Endothelial cell (in vitro differentiated cells): Measurements from ENCODE around the gene KCNJ18. TPM values are rescaled to one million over a fixed set of nuclear protein-coding genes. Genes with fewer than 3 reads are reported as not detected.
"Not testable (repeated sequence)": the region's sequence is repeated elsewhere in the genome, so short reads cannot be mapped to it uniquely, and the experiment has no call there.

Experiments
- DNase-seq: peaks from one replicate; pipeline ENCODE4 v3.0.0; 2021; ENCODE audit warnings: low spot score
- H3K27ac Mint-ChIP-seq: one replicate; pipeline ENCODE4 v1.8.0; 2021; ENCODE audit warnings: mixed read lengths, inconsistent platforms; ENCODE audit not compliant: unreplicated experiment
- H3K27me3 Mint-ChIP-seq: one replicate; pipeline ENCODE4 v1.8.0; 2021; ENCODE audit warnings: mild to moderate bottlenecking, moderate library complexity, mixed read lengths, inconsistent platforms; ENCODE audit not compliant: unreplicated experiment
- H3K36me3 Mint-ChIP-seq: one replicate; pipeline ENCODE4 v1.8.0; 2021; ENCODE audit warnings: mild to moderate bottlenecking, low read depth, mixed read lengths, inconsistent platforms; ENCODE audit not compliant: unreplicated experiment
- H3K4me1 Mint-ChIP-seq: one replicate; pipeline ENCODE4 v1.8.0; 2021; ENCODE audit warnings: mild to moderate bottlenecking, mixed read lengths, inconsistent platforms; ENCODE audit not compliant: unreplicated experiment
- H3K4me3 Mint-ChIP-seq: one replicate; pipeline ENCODE4 v1.8.0; 2021; ENCODE audit warnings: mild to moderate bottlenecking, mixed read lengths, inconsistent platforms; ENCODE audit not compliant: unreplicated experiment
- H3K9me3 Mint-ChIP-seq: one replicate; pipeline ENCODE4 v1.8.0; 2021; ENCODE audit warnings: mixed read lengths, inconsistent platforms; ENCODE audit not compliant: unreplicated experiment
- total RNA-seq: library from RNA; stranded (reverse); fragmentation: NEBNext Ultra II Directional; extraction: Animal tissue kit (Norgen Biotek cat#: 25700); gene quantifications from one replicate; pipeline ENCODE4 v1.2.1, GENCODE V29; 2021; ENCODE audit not compliant: unreplicated experiment
- TF ChIP-seq, protein P1 (sequence below): fragments of 200-600 bp; sonication (generic); IDR thresholded peaks from one replicate; pipeline ENCODE4 v1.5.0; 2021; ENCODE audit warnings: antibody characterized with exemption; ENCODE audit not compliant: unreplicated experiment

The KCNJ18 gene
- total RNA-seq, 1 donor from 2014 or later: not detected

DNA sequence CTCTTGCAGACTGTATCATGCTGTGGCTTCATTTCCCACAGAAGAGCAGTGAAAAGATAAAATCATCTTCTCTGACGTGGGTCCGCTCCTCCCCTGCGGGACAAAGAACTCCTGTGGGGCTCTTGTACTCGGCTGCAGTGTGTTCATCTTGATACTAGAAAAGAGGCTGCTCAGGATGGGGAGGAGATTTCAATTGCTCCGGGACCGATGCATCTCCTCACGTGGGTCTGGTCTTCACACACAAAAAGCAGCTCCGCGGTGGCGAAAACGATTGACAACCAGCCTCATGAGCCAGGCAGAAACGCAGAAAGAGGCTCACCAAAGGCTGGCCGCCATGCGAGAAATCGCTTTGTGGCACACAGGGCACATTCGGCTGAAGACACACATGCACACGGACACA lies 14.4 kb upstream of the KCNJ18 start:
- Mint-ChIP-seq H3K27ac (peak overlapping the region; percentile 49), H3K9me3 (peaks cover 60% of the 10 kb centered on the region), H3K4me1 (peaks cover 14% of the 10 kb centered on the region), H3K36me3 (peaks cover 41% of the 10 kb centered on the region), H3K4me3 (peak overlapping the region; percentile 66), H3K27me3 (peaks cover 46% of the 10 kb centered on the region)
- TF ChIP-seq, protein P1, sequence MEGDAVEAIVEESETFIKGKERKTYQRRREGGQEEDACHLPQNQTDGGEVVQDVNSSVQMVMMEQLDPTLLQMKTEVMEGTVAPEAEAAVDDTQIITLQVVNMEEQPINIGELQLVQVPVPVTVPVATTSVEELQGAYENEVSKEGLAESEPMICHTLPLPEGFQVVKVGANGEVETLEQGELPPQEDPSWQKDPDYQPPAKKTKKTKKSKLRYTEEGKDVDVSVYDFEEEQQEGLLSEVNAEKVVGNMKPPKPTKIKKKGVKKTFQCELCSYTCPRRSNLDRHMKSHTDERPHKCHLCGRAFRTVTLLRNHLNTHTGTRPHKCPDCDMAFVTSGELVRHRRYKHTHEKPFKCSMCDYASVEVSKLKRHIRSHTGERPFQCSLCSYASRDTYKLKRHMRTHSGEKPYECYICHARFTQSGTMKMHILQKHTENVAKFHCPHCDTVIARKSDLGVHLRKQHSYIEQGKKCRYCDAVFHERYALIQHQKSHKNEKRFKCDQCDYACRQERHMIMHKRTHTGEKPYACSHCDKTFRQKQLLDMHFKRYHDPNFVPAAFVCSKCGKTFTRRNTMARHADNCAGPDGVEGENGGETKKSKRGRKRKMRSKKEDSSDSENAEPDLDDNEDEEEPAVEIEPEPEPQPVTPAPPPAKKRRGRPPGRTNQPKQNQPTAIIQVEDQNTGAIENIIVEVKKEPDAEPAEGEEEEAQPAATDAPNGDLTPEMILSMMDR: no peak
- DNase-seq: no peak

DNA sequence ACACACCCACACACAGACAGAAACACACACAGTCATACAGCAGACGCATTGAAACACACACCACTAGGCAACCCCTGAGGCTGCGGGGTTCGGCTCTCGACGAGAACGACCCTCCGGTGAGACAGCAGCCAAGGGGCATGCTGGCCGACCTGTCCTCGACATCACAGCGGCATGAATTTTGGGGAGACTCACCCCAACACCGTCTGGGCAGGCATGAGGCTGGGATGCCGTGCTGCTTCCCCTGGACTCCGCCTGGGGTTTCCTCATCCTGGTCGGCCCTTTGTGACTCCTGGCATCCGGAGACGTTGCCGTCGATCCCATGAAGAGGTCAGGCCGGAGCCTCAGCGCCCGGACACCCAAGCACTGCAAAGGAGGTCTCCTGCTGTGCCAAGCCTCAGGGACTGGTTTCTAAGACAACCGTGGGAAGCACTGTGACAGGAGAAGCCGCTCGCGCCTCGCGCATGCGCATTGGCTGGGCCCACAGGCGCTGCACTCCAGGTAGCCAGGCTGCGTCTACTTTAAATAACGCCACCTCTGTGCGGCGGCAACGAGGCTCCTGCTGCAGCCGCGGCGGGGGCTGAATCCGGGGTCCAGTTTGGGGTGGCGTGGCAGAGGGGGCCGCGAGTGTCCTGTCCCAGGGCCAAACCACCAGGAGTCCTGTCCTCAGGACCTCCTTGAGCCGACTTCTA lies 13.8 kb upstream of the KCNJ18 start:
- Mint-ChIP-seq H3K27me3 (peaks cover 47% of the 10 kb centered on the region), H3K36me3 (peaks cover 38% of the 10 kb centered on the region), H3K4me3 (peak overlapping the region; percentile 66), H3K4me1 (peaks cover 14% of the 10 kb centered on the region), H3K27ac (peak overlapping the region; percentile 49), H3K9me3 (peaks cover 54% of the 10 kb centered on the region)
- TF ChIP-seq, protein P1: no peak
- no peak for DNase-seq

DNA sequence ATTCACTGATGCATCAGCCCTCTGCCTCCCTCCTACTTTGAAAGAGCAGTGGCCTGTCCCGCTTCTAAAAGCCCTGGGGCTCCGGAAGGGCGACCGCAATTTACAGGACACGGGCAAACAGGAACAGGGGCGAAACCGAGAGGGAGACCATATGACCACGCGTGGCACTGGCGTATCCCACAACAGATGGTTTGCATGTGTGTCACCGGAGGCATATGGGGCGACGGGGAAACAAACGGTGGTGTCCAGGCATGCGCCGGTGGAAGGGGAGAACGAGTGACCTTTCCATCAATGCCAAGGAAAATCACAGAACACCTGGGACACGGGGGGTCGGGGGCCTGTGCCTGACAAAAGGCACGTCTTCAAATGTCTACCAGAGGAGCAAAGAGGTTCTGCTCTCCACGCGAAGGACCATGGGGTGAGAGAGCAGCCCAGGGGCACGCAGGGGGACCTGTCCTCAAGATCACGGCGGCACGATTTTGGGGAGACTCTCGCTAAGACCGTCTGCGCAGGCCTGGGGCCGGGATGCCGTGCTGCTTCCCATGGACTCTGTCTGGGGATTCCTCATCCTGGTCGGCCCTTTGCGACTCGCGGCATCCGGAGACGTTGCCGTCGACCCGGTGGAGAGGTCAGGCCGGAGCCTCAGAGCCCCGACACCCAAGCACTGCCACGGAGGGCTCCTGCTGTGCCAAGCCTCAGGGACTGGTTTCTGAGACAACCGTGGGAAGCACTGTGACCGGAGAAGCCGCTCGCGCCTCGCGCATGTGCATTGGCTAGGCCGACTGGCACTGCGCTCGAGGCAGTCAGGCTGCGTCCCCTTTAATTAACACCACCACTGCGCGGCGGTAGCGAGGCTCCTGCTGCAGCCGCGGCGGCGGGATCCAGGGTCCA lies 12.8 kb upstream of the KCNJ18 start:
- TF ChIP-seq, protein P1: no peak
- H3K36me3 Mint-ChIP-seq: peaks cover 32% of the 10 kb centered on the region
- H3K4me3 Mint-ChIP-seq: no peak overlapping the region
- H3K27ac Mint-ChIP-seq: peak overlapping the region; percentile 70
- H3K9me3 Mint-ChIP-seq: peaks cover 44% of the 10 kb centered on the region
- peaks cover 44% of the 10 kb centered on the region for H3K27me3 Mint-ChIP-seq
- no peak for DNase-seq
- H3K4me1 Mint-ChIP-seq: peaks cover 14% of the 10 kb centered on the region

DNA sequence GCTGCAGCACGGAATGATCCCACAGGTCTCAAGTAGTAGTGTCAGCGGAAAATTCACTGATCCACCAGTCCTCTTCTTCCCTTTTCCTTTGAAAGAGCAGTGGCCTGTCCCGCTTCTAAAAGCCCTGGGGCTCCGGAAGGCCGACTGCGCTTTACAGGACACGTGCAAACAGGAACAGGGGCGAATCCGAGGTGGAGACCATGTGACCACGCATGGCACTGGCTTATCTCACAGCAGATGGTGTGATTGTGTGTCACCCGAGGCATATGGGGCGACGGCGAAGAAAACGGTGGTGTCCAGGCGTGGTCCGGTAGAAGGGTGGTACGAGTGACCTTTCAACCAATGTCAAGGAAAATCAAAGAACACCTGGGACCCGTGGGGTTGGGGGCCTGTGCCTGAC lies 12.0 kb upstream of the KCNJ18 start:
- Mint-ChIP-seq H3K4me1 (peaks cover 14% of the 10 kb centered on the region), H3K27ac (no peak overlapping the region), H3K9me3 (peaks cover 37% of the 10 kb centered on the region), H3K36me3 (peaks cover 29% of the 10 kb centered on the region), H3K27me3 (peaks cover 36% of the 10 kb centered on the region), H3K4me3 (peak overlapping the region; percentile 56)
- DNase-seq: no peak
- TF ChIP-seq, protein P1: no peak

DNA sequence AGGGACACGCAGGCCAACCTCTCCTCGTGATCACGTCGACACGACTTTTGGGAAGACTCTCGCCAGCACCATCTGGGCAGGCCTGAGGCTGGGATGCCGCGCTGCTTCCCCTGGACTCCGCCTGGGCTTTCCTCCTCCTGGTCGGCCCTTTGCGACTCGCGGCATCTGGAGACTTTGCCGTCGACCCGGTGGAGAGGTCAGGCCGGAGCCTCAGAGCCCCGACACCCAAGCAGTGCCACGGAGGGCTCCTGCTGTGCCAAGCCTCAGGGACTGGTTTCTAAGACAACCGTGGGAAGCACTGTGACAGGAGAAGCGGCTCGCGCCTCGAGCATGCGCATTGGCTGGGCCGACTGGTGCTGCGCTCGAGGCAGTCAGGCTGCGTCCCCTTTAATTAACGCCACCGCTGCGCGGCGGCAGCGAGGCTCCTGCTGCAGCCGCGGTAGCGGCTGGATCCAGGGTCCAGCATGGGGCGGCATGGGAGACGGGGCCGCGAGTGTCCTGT lies 11.4 kb upstream of the KCNJ18 start:
- H3K4me3 Mint-ChIP-seq, DNase-seq, H3K27ac Mint-ChIP-seq: not testable (repeated sequence)
- Mint-ChIP-seq H3K9me3 (peaks cover 32% of the 10 kb centered on the region), H3K36me3 (peaks cover 26% of the 10 kb centered on the region), H3K27me3 (peaks cover 32% of the 10 kb centered on the region), H3K4me1 (peaks cover 14% of the 10 kb centered on the region)

DNA sequence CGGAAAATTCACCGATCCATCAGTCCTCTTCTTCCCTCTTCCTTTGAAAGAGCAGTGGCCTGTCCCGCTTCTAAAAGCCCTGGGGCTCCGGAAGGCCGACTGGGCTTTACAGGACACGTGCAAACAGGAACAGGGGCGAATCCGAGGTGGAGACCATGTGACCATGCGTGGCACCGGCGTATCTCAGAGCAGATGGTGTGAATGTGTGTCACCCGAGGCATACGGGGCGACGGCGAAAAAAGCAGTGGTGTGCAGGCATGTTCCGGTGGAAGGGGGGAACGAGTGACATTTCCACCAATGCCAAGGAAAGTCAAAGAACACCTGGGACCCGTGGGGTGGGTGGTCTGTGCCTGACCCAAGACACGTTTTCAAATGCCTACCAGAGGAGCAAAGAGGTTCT lies 10.7 kb upstream of the KCNJ18 start:
- Mint-ChIP-seq H3K27me3 (peaks cover 33% of the 10 kb centered on the region), H3K4me3 (peak overlapping the region; percentile 62), H3K36me3 (peaks cover 30% of the 10 kb centered on the region), H3K9me3 (peaks cover 31% of the 10 kb centered on the region), H3K4me1 (peaks cover 17% of the 10 kb centered on the region)
- not testable (repeated sequence) for H3K27ac Mint-ChIP-seq, DNase-seq

DNA sequence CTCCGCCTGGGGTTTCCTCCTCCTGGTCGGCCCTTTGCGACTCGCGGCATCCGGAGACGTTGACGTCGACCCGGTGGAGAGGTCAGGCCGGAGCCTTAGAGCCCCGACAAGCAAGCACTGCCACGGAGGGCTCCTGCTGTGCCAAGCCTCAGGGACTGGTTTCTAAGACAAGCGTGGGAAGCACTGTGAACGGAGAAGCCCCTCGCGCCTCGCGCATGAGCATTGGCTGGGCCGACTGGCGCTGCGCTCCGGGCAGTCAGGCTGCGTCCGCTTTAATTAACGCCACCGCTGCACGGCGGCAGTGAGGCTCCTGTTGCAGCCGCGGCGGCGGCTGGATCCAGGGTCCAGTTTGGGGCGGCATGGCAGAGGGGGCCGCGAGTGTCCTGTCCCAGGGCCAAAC lies 10.2 kb upstream of the KCNJ18 start:
- H3K9me3 Mint-ChIP-seq: peaks cover 31% of the 10 kb centered on the region
- not testable (repeated sequence) for H3K27ac Mint-ChIP-seq, DNase-seq, H3K4me3 Mint-ChIP-seq
- peaks cover 30% of the 10 kb centered on the region for H3K36me3 Mint-ChIP-seq
- H3K4me1 Mint-ChIP-seq: peaks cover 15% of the 10 kb centered on the region
- H3K27me3 Mint-ChIP-seq: peaks cover 37% of the 10 kb centered on the region
